GM19395 (cell line): Measurements from ENCODE around the gene MARF1.

Experiments
- ATAC-seq: cut with Tn5 transposase; IDR thresholded peaks from one replicate; pipeline ENCODE4 v1.9.1; 2021; ENCODE audit warnings: mild to moderate bottlenecking, moderate library complexity; ENCODE audit not compliant: unreplicated experiment

MARF1 gene

DNA sequence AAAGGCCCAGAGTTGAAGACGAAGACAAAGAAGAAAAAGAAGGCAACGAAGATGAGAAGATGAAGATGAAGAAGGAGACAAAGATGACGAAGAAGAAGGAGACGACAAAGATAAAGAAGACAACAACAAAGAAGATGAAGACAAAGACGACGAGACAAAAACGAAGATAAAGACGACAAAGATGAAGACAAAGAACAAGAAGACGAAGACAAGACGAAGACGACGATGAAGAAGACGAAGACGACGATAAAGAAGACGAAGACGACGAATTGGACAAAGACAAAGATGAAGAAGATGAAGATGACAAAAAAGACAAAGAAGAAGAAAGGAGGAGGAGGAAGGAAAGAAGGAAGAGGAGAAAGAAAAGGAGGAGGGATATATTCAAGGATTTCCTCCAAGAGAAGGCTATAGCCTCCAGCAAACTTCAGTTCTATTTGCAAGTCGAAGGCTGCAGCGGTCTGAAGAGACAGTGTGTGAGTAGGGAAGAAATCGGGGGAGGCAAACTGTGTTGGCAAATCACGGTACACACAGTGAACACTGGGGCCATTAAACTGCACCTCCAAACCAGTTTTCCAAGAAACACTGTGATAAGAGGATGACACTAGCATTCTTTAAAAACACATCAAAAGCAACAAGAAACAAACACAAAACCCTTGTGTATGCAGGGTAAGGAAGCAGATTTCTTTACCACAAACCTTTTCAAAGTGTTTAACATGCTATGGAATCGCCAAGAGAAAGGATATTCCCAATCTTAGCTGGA is 40.5 kb downstream of the MARF1 start:
- ATAC-seq = no peak

DNA sequence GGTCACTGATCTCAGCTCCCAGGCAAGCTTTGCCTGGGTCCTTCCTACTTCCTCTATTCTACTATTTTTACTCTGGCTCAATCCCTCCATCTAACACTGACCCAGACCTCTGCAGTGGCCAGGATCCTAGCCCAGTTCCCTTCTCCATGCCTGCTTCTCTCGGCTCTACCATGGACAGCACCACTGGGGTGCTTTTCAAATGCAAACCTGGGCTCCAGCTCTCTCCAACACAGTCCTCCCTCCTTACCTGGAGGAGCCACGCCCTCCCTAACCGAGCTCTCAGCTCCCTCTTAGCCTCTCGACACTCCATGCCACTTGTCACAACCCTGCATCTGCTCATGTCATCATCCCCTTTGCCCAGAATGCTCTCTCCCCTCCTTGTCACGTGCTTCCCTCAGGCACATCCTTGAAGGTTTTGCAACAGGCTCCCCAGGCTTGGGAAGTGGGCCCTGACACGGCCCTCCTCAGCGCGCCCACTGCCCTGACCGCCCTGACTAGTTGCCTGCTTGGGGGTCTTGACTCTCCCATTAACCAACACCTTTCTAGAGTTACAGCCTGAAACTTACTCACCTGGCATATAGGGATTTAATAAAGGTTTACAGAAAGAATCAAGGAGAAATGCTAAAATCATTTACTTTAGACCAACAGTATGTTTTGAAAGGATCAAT is 41.6 kb downstream of the MARF1 start:
- ATAC-seq = no peak

DNA sequence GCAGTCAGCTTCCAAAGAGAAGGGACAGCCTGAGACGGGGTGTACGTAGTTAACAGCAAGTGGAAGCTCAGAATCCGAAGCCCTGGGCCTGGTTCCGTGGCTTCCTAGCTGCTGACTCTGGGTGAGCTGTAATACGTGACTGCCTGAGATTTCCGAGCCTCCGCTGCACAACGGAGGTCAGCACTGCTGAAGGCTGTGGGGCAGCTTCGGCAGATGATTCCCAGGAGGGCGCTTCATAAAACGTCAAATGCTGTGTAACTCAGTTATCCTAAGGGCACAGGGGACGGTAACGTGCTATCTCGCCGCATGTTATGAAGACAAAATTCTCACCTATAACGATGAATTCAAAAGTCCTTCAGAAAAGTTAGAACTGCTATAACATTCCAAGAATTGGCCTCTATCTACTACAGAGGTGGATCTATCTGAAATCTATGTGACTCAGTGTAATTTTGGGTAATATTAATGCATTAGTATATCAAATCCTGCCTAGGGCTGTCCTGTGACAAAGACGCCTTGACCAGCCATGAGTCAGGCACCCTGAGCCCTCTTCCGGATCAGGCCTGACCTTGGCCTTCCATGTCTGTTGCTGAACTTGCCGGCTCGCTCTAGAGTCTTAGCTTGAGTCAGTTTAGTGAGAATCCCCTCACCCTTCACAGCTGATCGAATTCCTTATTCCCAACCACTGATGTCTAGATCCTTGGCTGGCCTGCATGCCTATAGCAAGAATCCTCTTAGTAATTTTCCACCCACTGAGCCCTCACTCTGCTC is 43.5 kb downstream of the MARF1 start:
- no peak for ATAC-seq

DNA sequence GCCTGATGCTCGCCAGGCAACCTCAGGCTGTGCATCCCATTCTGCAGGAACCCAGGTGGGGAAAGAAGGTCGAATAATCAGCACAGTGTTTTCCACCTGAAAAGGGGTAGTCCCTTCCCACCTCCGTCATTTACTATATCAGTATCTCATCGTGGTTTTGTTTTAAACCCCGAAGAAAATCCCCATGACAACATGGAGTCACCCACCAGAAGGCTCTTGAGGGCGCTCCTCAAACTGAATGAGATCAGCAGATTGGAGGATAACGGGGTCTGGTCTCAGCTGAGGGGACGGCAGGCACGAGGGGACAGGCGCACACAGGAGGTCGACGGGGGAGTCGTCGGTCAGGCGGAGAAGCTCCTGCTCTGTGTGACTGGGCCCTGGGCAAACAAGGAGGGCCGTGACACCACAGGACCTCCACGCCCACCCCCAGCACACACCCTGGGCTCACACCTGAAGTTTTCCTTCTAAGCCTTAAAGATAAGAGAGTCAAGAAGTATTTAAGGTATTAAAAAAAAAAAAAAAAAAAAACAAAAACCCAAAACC is 44.2 kb downstream of the MARF1 start:
- ATAC-seq = no peak

DNA sequence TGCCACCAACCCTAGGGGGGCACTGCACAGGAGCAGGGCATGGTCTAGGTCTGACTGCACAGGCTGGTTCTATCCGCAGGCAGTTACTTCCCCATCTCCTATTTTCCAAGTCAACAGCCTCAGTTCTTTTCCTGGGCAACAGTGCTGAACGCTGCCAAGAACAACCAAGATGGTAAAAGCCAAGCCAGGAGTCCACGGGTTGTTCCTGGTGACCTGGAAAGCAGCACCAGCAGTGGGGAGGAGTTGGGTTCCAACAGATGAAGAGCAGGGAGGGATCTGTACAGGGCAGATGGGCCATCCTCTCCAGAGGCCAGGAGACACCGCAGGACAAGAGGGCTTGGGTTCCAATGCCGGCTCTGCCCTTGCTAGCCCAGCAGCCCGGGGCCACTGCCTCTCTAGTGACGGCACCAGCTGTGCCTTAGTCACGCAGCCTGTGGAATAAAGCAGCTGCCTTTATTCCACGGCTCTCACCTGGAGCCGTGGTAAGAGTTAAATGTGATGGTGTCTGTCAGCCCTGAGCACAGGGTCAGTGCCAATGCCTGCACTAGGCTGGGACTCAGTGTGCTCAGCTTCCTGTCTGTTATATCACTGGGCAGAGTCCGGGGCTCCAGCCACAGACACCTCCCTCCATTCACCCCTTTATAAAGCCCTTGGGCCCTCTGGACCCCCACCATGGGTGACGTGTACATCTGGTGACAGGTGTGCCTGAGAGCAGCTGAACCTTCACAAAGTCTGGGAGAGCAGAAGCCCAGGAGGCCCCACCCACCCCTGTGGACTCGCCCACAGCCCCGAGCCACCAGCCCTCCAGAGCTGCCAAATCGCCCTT is 44.9 kb downstream of the MARF1 start:
- no peak for ATAC-seq

DNA sequence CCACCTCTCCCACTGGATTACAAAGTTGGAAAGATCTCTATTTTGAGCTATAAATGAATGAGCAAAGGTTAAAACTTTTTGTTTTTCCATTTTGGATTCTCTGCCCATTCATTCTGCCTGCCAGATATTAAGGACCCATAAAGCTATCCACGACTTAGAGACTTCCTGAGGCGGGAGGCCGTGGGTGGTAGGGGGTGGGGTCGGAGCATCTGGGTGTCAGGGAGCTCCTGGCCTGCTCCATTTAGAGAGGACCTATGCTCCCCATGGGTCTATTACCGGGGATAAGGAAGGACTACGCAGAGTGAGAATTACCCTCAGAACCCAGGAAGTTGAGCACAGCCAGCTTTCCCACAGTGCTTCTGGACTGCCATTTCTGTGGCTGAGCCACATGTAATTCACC is 45.8 kb downstream of the MARF1 start:
- no peak for ATAC-seq

DNA sequence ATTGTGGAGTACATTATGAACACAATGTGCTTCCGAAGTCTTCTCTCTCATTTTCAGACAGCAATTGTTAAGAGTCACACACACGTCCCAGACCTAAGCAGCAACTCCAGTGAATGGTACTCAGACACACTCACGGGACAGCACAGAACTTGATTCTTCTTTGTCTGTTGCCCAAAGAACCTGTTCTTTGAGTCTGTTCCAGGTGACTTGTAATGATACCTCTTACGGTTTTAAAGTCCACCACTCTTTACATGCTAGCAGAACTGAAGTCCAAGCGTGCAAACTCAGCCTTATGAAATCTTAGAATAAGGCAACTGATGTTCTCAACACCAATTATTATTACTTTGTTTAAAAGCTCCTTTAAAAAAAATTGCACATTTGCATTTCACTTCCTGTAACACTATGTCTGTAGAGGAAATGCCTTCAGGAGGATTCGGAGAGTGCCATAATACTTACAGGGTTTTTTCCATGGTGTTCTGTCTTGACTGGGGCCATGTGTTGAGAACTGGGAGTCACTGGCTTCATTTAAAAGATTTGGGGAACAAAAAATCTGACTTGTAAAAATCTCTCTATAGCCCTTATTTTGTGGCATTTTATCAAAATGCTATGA is 48.1 kb downstream of the MARF1 start:
- no peak for ATAC-seq

DNA sequence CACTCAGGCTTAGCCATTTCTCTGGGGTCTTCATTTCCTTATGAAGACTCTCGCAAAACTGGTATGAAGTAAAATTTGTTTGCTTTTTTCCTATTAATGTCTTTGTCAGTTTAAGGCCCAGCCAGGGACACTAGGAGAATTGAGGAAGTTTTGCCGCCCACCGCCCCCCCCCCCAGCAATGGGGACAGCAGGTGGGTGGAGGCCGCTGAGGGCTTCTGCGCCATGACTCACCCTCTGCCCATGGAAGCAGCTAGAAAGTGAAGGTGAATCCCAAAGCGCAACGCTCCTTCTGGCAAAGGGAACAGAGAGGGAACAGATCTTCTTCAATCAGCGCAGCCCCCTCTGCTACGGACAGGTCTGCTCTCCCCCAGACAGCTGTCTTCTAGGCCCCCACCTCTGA is 49.7 kb downstream of the MARF1 start:
- ATAC-seq = no peak

DNA sequence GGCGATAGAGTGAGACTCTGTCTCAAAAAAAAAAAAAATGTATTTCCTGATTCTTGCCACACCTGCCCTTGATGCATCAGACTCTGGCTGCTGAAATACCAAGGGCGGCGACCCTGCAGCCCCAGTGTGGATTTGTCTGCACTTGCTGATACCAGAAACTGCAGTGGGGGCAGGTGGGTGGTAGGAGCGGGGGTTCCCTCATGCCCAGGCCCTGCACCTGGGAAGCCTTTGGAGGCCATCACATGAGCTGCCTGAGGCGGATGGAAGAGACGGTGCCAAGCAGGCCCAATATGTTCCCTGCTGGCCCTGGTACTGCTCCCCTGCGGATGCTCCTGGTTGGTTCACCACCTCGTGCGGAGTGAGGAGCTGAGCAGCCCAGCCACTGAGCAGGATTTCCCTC is 50.6 kb downstream of the MARF1 start:
- no peak for ATAC-seq

DNA sequence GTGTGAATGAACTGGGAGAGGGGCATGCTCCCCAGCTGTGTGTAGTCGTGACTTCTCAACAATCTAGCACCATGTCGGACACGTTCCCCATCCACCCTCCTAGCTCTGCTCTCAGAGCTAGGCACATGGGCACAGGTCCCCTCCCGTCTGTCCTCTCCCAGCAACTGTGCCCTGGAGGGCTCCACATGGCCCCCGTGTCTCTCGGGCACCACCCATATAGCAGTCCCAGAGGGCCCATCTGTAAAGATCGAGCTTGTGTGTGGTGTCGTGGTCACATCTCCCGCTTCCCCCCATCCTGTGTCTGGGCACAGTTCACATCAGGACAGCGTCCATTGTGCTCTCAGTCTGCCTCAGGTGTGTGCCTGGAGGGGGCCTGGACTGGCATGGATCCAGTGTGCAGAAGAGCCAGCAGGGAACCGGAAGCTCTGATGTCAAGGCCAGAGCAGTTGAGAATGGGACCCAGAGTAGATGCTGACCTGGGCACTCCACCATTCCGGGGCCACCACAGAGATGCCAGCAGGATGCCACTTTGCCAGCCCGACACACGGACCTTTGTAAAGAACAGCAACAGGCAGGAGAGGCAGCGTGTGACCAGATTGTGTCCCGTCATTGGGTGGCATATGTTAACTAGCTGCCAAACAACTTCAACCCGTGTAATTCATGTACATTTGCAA is 55.7 kb downstream of the MARF1 start:
- no peak for ATAC-seq

DNA sequence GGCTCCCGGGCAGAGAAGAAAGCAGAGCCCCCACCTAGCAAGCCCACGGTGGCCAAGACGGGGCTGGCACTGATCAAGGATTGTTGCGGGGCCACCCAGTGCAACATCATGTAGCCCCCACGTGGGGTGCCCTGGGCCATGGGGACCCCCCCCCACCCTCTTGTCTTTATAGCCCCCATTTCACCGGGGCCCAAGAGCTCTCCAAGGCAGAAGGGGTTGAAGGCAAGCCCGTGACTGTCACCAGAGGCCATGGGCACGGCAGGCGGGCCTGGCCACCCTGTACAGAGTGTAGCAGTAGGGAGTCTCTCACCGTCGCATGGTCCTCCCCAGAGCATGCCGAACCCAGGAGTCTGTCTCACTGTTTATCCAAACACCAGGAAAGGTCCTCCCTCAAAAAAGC is 56.2 kb downstream of the MARF1 start:
- ATAC-seq = no peak

DNA sequence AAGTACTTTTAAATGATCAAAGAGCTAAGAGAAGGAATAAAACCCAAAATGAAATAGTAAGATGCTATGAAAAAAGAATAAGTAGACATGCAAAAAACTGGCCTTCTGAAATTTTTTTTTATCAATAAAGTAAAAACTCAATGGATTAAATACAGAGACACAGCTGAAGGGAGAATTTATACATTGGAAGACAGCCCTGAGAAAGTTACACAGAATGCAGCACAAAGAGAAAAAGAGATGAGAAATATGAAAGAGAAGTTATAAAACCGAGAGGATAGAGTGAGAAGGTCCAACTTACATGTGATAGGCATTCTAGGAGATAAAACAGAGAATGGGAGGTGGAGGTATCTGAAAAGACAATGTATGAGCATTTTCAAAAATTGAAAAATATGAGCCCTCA is 57.0 kb downstream of the MARF1 start:
- ATAC-seq = no peak

DNA sequence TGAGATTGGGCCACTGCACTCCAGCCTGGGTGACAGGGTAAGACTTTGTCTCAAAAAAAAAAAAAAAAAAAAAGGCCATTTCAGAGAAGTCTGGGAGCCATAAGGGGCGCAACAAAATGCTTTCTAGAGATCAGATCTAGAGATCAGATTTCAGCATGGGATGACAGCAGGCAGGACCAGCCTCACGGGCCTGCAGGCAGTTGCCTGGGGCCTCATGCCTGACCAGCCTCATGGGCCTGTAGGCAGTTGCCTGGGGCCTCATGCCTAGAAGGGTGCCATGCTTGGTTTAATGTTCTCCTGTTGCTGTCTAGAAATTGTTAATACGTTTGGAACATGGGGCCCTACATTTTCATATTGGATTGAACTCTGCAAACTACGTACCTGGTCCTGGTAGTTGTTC is 59.4 kb downstream of the MARF1 start:
- no peak for ATAC-seq

DNA sequence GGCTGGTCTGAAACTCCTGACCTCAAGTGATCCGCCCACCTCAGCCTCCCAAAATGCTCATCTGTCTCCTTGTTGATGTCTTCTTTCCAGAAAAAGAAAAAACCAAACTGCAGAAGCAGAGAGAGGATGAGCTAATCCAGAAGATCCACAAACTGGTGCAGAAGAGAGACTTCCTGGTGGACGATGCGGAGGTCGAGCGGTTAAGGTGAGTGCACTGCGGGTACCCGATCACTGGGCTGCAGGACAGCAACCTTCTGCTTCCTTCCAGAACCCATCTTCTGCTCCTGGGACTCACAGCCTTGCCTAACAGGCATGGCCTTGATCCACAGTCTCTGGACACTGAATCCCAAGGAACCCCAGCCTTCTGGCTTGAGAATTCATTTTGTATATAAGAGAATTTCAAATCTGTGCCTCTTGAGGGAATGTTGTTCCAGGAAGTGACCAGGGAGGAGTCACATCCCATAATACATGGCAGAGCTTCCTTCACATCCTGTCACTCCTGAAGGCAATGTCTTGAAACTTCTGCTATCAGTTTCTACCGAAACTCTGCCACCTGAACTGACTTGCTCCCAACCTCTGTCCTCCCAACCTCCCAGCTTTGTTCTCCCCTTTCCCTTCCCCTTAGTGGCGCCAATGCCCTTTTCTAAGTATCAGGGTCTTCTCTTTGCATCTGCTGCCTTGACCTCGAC is 61.7 kb downstream of the MARF1 start:
- no peak for ATAC-seq

DNA sequence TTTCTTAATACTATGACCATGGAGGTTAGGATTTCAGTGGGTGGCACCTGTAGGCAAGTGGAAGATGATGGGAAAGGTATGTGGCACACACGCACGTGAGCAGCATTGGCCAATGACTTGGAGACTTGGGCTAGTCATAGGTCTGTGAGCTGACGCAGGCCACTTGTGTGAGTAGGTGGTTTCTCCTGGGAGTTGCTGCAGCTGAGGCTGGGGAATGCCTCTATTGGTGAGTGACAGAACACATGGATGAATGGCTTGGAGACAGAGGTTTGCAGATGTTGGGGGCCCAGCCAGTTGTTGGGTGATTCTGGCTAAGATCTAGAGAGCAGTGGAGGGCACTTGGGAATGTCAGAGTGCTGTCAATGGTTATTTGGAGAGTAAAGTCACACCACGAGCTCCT is 64.1 kb downstream of the MARF1 start:
- no peak for ATAC-seq

DNA sequence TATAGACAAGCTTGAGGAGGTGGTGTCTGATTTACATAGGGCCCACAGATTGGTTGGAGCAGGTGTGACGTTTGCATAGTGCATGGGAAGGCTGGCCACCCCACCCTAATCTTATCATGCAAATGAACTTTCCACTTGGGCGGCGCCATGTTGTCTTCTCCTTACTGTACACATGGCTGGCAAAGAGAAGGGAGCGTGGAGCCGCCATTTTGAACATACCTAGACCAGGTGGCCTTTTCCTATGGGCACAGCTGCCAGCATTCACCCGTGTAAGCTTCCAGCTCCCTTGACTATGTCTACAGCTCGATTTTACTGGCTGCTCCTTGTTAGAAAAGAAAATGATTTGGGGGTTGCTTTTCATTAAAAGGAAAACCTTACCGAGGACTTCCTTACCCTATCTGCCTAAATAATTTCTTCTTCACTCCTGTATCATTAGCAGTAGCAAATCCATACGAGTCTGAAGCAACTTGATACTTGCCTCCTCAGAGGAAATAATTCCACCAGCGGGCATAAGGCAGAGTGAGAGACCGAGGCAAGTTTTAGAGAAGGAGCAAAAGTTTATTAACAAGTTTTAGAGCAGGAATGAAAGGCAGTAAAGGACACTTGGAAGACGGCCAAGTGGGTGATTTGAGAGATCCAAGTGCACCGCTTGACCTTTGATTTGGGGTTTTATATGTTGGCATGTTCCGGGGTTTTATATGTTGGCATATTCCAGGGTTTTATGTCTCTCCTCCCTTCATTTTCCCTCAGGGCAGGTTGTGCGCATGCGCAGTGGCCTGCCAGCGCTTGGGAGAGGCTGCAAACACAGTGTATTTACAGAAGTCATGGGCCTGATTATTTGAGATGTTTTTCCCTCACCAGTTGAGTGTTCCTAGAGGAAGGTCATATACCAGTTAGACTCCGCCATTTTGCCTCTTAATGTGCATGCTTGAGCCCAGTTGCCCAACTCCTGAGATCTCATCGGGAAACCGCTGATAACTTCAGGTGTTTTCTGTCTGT is 65.7 kb downstream of the MARF1 start:
- no peak for ATAC-seq

DNA sequence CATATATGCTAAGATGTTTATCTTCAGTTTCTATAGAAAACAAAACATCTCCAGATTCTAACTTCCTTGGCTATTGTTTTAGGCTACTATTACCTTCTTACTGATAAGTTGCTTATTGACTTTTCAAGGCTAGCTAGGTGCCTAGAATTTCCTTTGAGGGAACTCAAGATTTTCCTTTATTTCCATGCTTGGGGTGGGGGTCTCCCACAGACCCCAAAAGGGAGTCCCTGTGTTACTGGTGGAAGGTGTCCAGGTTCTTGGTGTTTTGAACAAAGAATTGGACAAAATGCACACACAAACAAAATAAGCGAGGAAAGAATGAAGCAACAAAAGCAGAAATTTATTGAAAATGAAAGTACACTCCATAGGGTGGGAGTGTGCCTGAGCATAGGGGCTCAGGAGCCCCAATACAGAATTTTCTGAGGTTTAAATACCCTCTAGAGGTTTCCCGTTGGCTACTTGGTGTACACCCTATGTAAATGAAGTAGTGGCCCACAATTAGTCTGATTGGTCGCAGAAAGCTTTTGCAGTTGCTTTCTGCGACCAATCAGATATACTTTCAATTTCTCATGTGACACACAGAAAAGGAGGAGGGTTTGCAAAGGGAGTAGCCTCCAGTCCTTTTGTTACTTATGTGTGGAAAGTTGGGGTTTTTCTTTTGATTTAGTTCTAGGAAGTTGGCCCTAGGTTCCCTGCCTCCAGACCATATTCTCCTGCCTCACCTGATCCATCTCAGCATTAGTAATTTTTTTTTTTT is 67.5 kb downstream of the MARF1 start:
- ATAC-seq = no peak

DNA sequence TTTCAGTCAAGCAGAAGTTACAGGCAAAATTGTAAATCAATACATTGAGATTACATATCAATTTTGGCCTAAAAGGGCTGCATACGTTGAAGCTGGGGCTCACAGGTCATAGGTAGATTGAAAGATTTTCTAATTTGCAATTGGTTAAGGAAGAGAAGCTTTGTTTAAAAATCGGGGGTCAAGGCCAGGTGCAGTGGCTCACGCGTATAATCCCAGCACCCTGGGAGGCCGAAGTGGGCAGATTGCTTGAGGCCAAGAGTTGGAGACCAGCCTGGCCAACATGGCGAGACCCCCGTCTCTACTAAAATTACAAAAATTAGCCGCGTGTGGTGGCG is 68.4 kb downstream of the MARF1 start:
- ATAC-seq = no peak
